ENCODE results near the gene WDR27. TPM values are rescaled to one million over a fixed set of nuclear protein-coding genes. Genes with fewer than 3 reads are reported as not detected.

Gene WDR27
- total and polyA plus RNA-seq, 2 experiments from 2014 or later, result 27.7 to 29.7 TPM

- TF ChIP-seq EZH2 (IDR thresholded peaks at IDR 0.05; ENCODE audit: borderline replicate concordance), result no peak
- TF ChIP-seq EZH2phosphoT487 (IDR thresholded peaks at IDR 0.05; ENCODE audit: low read depth, severe bottlenecking, unreplicated experiment), result no peak
- TF ChIP-seq, protein P1, sequence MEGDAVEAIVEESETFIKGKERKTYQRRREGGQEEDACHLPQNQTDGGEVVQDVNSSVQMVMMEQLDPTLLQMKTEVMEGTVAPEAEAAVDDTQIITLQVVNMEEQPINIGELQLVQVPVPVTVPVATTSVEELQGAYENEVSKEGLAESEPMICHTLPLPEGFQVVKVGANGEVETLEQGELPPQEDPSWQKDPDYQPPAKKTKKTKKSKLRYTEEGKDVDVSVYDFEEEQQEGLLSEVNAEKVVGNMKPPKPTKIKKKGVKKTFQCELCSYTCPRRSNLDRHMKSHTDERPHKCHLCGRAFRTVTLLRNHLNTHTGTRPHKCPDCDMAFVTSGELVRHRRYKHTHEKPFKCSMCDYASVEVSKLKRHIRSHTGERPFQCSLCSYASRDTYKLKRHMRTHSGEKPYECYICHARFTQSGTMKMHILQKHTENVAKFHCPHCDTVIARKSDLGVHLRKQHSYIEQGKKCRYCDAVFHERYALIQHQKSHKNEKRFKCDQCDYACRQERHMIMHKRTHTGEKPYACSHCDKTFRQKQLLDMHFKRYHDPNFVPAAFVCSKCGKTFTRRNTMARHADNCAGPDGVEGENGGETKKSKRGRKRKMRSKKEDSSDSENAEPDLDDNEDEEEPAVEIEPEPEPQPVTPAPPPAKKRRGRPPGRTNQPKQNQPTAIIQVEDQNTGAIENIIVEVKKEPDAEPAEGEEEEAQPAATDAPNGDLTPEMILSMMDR (IDR thresholded peaks at IDR 0.05; ENCODE audit: poor library complexity), result no peak
- Histone ChIP-seq H3K9me3 (ENCODE audit: low read depth) (no peaks in the 10 kb centered on the region), H3K9me2 (replicated peaks; ENCODE audit: insufficient read depth) (no peaks in the 10 kb centered on the region), H3K4me2 (no peak overlapping the region), H3K36me3 (replicated peaks; ENCODE audit: insufficient read depth, low read depth) (no peaks in the 10 kb centered on the region), H3K27ac (no peak overlapping the region), H3K79me2 (no peaks in the 10 kb centered on the region), H4K20me1 (ENCODE audit: insufficient read depth, poor library complexity, severe bottlenecking) (no peaks in the 10 kb centered on the region), H2AFZ (no peak overlapping the region), H3K4me1 (ENCODE audit: insufficient read depth) (no peaks in the 10 kb centered on the region), H3K27me3 (no peaks in the 10 kb centered on the region), H3K4me3 (no peak overlapping the region)
- no peak for DNase-seq (ENCODE audit: low spot score)
These were observed 39.5 kb upstream of the WDR27 start for GRCh38 chr6:169741344-169741743.

DNA sequence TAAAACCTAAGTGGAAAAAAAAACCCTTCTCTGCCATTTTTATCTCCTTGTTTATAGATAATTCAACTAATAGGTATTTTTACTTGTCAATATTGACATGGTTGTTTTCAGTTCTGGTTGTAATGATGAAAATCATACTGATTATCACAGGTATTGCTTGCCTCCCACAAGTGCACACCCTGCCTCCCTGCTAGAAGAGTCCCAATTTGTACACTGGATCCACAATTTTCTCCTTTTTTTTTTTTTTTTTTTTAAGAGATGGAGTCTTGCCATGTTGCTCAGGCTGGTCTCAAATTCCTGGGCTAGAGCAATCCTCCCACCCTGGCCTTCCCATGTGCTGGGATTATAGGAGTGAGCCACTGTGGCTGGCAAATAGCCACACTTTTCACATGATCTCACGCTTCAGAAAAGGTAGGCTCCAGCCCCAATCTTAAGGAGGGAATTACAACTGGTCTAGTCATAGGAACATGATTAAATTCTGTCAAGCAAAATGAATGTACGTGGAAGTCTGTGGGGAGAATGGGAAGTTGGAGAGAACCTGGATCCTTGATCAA, 37.2 kb upstream of the WDR27 start:
- Histone ChIP-seq H3K36me3 (replicated peaks; ENCODE audit: insufficient read depth, low read depth) (no peaks in the 10 kb centered on the region), H3K9me2 (replicated peaks; ENCODE audit: insufficient read depth) (no peaks in the 10 kb centered on the region), H3K4me1 (ENCODE audit: insufficient read depth) (no peaks in the 10 kb centered on the region), H4K20me1 (ENCODE audit: insufficient read depth, poor library complexity, severe bottlenecking) (no peaks in the 10 kb centered on the region), H3K4me2 (no peak overlapping the region), H3K4me3 (no peak overlapping the region), H3K9me3 (ENCODE audit: low read depth) (no peaks in the 10 kb centered on the region), H3K79me2 (no peaks in the 10 kb centered on the region), H3K27ac (no peak overlapping the region), H2AFZ (no peak overlapping the region), H3K27me3 (no peaks in the 10 kb centered on the region)
- 95% methylated on average over 2 of the region's 2 CpGs for WGBS (ENCODE audit: low lambda C conversion rate, missing lambda C conversion rate)
- no peak for TF ChIP-seq EZH2phosphoT487 (IDR thresholded peaks at IDR 0.05; ENCODE audit: low read depth, severe bottlenecking, unreplicated experiment)
- TF ChIP-seq EZH2 (IDR thresholded peaks at IDR 0.05; ENCODE audit: borderline replicate concordance), result no peak
- TF ChIP-seq, protein P1 (IDR thresholded peaks at IDR 0.05; ENCODE audit: poor library complexity), result no peak
- no peak for DNase-seq (ENCODE audit: low spot score)

DNA sequence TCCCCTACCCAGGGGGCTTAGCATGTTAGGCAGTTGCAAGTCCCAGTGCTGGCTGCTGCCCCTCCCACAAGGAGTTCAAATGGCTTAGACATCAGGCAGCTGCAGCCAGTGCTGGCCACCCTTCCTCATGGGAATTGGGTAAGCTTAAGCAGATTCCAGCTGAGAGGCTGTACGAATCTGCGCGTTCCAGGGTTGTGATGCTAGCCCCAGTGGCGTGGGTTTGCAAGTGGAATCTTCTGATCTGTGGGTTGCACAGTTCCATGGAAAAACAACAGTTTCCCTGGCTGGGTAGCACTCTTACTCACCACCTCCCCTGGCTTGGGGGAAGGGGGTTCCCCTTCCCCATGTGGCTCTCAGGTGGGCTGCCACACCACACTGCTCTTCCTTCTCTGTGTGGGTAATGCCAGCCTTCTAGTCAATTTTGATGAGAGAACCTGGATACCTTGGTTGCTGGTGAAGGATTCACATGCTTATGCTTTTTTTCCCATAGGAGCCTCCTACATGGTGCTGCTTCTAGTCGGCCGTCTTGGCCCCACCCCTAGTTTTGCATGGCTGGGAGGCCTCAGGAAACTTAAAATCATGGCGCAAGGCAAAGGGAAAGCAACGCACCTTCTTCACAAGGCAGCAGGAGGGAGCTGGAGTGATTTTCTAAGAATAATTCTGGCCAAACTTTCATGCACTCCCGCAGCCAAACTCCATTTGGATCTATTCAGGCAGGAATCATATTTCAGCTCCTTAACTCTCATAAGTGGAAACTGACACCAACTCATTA, 36.6 kb upstream of the WDR27 start:
- Histone ChIP-seq H4K20me1 (ENCODE audit: insufficient read depth, poor library complexity, severe bottlenecking) (no peaks in the 10 kb centered on the region), H3K4me1 (ENCODE audit: insufficient read depth) (no peaks in the 10 kb centered on the region), H3K27ac (no peak overlapping the region), H3K79me2 (no peaks in the 10 kb centered on the region), H3K4me2 (no peak overlapping the region), H3K36me3 (replicated peaks; ENCODE audit: insufficient read depth, low read depth) (no peaks in the 10 kb centered on the region), H3K9me3 (ENCODE audit: low read depth) (no peaks in the 10 kb centered on the region), H3K9me2 (replicated peaks; ENCODE audit: insufficient read depth) (no peaks in the 10 kb centered on the region), H2AFZ (no peak overlapping the region), H3K27me3 (no peaks in the 10 kb centered on the region), H3K4me3 (no peak overlapping the region)
- TF ChIP-seq EZH2phosphoT487 (IDR thresholded peaks at IDR 0.05; ENCODE audit: low read depth, severe bottlenecking, unreplicated experiment), result no peak
- DNase-seq (ENCODE audit: low spot score), result no peak
- 70% methylated on average over 9 of the region's 9 CpGs for WGBS (ENCODE audit: low lambda C conversion rate, missing lambda C conversion rate)

- H3K27me3 ChIP-seq, result no peaks in the 10 kb centered on the region
- H4K20me1 ChIP-seq (ENCODE audit: insufficient read depth, poor library complexity, severe bottlenecking), result no peaks in the 10 kb centered on the region
- no peaks in the 10 kb centered on the region for H3K36me3 ChIP-seq (replicated peaks; ENCODE audit: insufficient read depth, low read depth)
- TF ChIP-seq, protein P1 (IDR thresholded peaks at IDR 0.05; ENCODE audit: poor library complexity), result no peak
- H3K27ac ChIP-seq, result no peak overlapping the region
- H3K4me1 ChIP-seq (ENCODE audit: insufficient read depth), result peaks cover 6% of the 10 kb centered on the region
- no peak for DNase-seq (ENCODE audit: low spot score)
- no peak overlapping the region for H3K4me3 ChIP-seq
- no peak overlapping the region for H2AFZ ChIP-seq
- peaks cover 4% of the 10 kb centered on the region for H3K79me2 ChIP-seq
- H3K9me3 ChIP-seq (ENCODE audit: low read depth), result no peaks in the 10 kb centered on the region
- H3K4me2 ChIP-seq, result no peak overlapping the region
- no peaks in the 10 kb centered on the region for H3K9me2 ChIP-seq (replicated peaks; ENCODE audit: insufficient read depth)
These were observed 28.1 kb upstream of the WDR27 start for GRCh38 chr6:169729961-169730360.
